ENCODE measurements around the gene AP3D1.
"Not testable (repeated sequence)": the region's sequence is repeated elsewhere in the genome, so short reads cannot be mapped to it uniquely, and the experiment has no call there.

Gene AP3D1

DNA sequence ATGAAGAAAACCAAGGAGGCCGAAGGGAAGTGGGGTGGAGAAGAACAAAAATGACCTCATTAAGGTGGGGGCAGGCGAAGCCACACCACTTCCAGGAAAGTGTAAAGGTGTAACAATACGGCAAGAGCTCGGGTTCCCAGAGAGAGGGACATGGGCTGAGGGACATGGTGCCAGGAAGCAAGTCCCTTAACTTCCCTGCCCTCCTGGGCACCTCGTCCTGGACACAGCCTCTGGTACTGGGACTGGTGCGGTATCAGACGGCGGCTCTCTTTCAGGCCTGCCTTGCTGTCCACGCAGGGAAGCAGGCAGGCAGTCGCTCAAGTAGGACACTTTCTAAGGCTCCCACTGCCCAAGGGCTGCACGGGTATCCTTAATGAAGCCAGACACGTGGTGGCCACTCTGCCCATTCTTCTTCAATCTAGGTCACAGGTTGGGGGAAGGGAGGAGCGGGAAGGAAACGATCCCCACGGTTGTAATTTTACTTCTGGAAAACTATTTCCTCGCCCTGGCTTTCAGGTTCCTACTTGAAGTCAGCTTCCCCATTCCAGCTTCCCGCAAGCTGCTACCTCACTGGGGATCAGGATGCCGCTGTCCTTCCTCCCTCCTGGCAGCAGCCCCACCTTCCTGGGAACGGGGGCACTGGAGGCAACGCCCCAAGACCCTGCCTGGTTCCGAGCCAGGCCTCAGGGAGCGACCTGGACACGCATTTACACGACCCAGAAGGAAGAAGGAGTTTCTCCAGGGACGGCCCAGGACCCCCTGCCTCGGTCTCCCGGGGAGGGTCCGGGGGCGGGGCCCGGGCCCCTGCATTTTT lies 1.2 kb downstream of the AP3D1 start:
- DNase-seq: no peak

DNA sequence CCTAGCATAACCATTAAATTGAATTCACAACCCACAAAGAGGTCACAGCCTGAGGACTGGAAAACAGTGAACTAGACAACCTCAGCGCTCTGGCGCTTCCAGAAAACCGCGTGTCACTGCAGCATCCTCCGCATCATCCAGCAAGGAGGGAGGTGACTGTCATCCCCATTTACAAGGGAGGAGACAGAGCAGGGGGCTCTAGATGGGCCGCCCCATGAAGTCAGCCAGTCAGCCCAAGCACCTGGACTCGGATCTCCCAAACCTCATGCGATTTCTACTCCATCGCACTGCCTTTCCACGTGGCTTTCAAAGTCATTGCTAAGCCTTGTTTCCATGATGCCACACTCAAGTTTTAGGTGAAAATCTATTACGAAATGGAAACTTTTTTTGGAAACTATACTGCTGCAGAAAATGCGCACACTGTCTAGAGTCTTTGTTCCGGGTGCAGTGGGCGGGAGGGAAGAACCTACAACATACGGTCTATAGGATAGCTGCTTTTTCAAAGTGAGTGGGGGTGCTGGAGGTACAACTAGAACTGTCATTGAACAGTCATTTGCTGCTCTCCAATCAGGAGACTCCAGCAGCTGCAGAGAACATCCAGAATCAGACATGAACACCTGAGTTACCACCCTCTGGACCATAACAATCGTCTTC lies 2.8 kb downstream of the AP3D1 start:
- no peak for DNase-seq

DNA sequence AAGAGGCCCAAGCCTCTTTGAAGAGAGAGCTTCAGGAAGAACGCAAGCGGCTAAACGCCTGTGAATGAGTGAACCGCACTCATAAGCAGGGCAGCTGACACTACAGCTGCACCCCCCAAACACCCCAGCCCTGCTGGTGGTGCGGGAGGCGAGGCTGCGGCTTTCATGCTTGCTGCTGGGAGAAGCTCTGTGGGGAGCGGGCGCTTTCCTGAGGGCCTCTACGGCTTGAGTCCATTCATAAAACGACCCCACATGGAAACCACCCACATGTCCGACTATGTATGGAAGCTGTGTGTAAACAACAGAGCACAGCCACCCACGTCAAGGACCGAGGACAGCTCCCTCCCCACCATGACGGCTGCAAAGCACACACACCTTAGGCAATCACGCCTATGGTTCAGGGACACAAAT lies 5.5 kb downstream of the AP3D1 start:
- no peak for DNase-seq

DNA sequence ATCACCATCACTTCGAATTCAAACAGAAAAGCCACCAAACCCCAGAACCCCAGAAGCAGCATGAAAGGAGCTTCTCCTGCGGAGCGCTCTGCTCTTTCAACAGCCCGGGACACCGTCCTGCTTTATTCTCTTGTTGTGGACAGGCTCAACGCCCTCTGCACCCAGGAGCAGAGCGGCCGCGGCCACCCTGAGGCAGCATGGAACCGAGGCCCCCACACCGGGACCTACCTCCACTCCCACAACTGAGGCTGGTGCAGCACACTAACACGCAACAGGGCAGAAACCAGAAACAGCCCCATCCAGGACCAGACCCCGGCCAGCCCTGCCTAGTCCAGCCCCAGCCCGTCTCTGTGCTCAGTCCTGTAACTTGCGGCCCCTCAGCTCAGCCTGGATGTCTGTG lies 7.2 kb downstream of the AP3D1 start:
- DNase-seq: no peak

DNA sequence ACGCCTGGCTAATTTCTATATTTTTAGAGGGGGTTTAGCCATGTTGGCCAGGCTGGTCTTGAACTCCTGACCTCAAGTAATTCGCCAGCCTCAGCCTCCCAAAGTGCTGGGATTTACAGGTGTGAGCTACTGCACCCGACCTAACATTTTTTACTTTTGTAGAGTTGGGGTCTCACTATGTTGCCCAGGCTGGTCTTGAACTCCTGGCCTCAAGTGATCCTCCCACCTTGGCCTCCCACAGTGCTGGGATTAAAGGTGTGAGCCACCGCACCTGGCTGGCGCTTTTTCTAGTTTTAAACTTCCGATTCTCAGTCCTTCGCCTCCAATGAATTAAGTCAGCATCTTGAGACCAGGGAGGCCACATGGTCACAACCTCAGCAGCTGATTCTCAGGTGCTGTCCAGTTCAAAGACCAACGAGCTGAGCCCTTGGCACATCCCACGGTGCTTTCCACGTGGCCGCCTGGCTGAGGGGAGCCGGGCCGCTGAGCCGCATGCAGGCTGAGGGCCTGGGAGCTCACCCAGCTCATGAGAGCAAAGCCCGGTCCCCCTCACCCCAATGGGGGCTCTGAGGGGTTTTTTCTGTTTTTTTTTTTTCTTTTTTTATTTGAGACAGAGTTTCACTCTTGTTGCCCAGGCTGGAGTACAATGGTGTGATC lies 9.1 kb downstream of the AP3D1 start:
- no peak for DNase-seq

DNA sequence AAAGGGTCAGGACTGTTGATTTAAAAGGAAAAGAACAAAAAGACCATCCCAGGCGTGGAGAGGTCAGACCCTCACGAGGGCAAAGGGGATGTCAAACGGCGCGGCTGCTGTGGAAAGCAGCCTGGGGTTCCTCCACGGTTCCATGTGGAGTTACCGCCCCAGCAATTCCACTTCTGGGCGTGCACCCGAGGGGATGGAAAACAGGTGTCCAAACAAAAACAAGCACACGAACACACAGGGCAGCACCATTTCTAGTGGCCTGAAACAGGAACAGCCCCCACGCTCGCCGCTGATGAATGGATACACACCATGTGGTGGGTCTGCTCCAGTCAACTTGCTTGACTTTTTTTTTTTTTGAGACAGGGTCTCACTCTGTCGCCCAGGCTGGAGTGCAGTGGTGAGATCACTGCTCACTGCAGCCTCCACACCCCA lies 11.2 kb downstream of the AP3D1 start:
- no peak for DNase-seq

DNA sequence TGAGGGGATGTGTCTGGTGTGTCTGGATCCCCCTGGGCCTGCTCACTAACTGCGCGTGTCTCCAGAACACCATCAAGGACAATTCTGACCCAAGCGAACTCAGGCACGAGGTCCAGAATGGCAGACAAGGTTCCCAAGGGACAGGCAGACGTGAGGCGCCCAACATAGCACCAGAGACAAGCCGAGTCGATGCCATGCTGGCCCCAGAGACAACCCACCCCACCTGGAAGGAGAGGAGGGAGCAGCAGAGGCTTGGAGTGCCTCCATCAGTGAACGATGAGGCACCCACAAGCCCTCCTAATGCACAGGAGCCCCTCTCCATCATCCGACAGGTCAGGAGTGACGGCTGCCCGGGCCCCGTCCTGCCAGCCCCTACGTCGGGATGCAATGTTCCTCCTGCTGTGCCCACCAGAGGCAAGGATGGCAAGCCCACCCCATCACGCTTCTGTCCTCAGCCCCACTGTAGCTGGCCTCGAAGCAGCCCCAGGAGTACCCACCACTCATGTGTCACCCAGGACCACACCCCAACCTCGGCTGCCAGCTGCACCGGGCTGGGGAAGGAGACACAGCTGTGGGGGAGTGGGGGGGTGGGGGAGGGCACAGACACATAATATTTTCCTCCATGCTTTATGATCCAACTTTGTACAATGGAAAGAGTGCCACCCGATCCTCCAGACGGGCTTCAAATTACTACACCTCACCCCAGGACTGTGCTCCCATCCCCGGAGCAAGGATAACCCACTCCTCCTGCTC lies 11.8 kb downstream of the AP3D1 start:
- DNase-seq: no peak

DNA sequence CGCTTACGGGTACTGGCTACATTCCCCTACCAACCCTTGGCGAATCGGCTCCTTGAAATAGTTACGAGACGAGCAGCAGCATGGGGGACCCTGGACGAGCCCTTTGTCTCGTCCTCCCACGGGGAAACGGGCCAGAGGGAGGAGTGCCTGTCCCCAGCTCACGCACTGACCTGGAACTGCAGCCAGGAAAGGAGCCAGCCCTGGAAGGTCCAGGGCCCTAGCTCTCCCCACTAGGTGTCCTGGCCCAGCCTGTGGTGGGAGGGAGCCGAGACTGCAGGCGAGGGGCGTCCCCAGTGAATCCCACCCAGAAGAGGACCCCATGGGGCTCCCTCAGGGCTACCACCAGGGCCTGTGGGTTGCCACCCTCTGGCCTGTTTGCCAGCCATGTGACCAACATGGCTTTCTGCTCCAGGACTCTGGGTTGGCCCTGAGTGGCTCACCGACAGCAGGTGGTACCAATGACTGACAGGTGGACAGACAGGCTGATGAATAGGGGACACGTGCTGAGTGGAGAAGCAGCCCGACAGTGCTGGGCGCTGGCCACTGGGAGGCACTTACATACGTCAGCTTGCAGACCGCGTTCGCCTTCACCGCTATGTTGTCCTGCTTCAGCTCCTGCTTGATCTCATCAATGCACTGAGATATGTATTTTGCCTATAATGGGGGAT lies 13.2 kb downstream of the AP3D1 start:
- no peak for DNase-seq

DNA sequence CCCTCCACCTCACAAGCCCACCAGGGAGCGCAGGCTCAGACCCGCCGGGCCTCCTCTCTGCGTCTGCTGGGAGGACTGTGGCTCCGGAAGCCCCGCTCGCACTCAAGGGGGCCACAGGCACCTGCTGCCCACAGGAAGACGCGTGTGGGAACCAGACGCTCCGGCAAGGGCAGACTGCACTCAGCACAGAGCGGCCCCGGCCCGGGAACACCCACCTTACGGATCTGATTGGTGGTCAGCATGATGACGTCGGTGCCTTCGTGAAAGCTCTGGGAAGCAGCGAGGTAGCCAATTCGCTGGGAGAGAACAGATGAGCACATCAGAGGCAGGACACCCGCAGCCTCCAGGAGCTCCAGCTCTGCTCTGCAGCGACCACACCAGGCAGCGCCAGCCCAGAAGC lies 14.6 kb downstream of the AP3D1 start:
- no peak for DNase-seq

DNA sequence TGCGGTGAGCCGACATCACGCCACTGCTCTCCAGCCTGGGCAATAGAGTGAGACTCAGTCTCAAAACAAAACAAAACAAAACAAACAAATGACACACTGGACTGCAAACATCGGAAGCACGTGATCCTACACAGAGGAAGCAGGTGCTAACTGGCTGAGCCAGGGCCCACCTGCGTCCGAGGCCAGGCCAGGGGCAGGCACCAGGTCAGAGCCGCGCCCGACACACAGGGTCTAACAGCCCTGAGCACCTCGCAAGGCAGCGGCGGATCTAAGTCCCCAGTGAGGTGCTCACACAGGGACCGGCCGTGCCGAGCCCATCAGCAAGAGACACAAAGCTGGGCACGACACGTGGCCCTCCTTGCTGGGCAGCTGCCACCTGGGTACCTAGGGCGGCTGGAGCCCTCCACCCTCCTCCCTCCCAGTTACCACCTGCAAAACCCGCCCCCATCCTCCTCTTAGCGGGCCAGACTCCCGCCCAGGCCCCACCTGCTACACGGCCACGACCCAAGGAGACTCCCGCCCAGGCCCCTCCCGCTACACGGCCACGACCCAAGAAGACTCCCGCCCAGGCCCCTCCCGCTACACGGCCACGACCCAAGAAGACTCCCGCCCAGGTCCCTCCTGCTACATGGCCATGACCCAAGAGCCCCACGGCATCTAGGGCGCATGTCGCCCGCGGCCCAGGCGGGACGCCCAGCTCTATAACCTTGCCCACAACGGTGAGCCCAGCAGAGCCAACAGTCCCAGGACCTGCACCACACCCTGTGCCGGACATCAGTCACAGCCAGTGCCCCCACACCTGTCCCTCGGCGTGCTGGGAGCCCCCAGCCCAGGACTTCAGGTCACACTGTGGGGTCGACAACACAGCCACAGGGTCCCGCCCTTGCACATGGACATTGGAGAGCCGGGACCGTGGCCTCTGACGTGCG lies 15.6 kb downstream of the AP3D1 start:
- DNase-seq: no peak

DNA sequence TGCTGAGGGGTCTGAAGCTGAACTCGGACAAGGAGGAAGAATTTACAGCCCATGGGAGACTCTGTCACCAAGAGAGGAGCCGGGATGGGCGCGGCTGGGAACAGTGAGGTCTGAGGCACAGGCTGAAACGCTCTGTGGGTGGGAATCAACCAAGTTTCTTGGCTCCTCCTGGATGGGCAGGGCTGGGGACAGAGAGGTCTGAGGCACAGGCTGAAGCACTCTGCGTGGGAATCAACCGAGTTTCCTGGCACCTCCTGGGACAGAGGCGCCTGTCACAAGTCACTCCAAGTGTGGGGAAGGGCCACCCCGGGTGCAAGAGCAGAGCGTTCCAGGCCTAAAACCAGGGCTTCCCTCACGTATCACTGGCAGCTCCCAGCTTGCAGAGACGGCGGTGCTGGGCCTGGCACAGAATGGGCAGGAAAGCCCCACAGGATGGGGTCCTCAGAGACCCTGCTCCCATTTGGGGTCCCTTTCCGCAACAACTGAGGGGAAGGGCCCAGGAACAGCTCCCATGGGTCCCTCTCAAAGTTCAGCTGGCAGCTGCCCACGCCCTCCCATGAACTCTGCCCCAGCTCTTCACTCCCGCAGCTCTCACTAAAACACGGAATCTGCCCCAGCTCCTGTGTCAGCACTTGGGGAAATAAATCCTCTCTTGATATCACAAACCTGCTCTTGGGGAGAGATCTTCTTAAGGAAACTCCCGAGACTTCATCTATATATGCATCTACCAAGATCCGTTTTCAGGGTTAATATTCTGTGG lies 18.5 kb downstream of the AP3D1 start:
- no peak for DNase-seq

DNA sequence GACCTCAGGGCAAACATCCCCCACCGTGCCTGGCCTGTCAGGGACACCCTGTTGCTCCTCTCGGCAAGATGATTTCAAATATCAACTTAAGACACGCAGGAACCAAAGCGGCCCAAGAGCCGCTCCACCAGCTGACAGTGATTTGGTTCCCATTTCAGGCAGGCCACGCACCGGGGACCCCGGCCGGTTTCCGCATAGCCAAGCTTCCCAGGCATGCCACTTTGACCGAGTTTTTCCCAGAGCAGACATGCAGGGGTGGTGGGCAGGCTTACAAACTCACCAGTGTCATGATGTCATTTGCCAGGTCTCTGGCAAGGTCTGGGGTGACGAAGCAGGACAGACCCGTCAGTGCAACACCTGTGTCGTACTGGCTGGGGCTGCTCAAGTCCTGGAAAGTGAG lies 19.2 kb downstream of the AP3D1 start:
- no peak for DNase-seq

DNA sequence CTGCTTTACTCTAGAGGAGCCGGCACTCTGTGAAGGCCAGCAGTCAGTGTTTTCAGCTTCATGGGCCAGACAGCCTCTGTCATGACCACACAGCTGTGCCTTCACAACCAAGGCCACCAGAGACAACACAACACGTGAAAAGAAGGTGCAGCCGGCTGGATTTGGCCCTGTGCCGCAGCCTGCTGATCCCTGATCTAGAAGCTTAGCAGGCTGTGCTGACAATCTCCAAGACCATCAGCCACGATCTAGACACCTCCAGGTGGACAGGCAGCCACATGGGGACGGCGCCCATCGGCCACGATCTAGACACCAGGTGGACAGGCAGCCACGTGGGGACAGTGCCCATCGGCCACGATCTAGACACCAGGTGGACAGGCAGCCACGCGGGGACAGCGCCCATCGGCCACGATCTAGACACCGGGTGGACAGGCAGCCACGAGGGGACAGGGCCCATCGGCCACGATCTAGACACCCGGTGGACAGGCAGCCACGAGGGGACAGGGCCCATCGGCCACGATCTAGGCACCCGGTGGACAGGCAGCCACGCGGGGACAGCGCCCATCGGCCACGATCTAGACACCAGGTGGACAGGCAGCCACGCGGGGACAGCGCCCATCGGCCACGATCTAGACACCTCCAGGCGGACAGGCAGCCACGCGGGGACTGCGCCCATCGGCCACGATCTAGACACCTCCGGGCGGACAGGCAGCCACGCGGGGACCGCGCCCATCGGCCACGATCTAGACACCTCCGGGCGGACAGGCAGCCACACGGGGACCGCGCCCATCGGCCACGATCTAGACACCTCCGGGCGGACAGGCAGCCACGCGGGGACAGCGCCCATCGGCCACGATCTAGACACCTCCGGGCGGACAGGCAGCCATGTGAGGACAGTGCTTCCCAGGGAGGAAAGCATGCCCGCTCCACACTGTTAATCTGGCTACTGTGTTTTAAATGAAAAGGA lies 20.1 kb downstream of the AP3D1 start:
- not testable (repeated sequence) for DNase-seq

DNA sequence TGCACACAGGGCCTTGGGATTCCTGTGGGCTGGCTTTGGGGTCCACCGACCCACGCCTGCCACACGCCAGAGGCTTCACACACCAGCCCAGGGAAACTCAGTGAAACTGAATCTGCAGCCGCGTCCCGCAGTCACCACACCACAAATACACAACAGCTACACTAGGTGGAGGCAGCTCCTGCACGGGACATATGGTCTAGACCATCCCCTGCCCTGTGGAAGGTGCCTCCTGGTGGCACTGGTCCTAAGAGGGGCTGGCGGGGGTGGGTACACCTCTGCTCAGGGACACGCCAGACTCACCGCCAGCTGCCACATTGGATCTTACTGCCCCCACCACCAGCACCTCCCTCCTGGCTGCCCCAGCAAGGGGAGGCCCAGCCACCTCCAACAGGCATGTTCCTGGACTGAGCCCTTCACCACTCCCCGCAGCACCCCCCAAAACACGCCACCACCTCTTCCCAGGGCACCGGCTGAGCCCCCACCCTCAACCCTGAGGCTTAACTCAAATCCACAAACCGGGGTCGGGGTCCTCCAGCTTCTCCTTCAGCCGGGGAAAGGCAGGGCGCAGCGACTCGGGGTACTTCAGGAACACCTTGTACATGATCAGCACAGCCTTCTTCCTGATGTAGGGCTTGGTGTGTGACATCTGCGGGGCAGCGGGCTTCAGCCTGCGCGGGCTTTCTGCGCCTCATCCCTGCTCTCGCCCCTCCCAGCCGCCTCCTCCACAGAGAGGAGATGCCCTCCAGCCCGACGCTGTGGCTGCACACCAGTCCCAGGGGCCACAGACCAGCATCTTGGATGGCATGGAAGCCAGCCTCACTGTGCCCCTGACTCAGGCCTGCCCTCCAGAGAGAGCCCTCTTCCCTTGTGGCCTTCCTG lies 21.2 kb downstream of the AP3D1 start:
- no peak for DNase-seq

DNA sequence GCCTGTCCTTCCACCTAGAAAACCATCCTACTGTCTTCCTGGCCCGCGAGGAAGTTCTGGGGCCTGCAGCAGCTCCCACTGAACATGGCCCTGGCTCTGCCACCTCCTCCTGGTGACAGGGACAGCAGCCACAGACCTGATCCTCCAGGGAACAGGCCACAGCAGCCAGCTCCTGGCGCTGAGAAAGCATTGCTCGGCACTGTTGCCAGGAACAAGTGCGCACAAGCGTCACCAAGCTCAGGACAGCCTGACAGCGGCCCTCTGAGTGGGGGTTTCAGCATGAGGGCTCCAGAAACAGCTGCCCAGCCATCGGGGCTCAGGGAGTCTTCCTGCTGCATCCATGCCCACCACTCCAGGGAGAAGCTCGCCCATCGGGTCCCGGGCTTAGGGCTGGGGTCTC lies 21.9 kb downstream of the AP3D1 start:
- DNase-seq: no peak

DNA sequence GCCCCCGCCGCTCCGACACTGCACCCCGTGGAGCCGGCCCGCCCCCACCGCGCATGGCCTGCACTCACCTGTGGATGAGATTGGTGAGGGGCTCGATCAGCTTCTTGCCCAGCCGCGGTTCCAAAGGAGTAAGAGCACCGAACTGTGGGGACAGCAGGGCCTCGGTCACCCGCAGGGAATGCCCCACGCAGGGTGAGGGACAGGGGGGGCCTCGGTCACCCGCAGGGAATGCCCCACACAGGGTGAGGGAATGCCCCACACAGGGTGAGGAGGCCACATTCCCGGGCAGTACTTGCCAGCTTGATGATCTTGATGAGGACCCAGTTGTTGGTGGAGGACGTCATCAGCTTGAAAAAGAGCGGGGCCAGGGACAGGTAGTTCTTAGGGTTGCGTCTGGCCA lies 22.3 kb downstream of the AP3D1 start:
- no peak for DNase-seq

DNA sequence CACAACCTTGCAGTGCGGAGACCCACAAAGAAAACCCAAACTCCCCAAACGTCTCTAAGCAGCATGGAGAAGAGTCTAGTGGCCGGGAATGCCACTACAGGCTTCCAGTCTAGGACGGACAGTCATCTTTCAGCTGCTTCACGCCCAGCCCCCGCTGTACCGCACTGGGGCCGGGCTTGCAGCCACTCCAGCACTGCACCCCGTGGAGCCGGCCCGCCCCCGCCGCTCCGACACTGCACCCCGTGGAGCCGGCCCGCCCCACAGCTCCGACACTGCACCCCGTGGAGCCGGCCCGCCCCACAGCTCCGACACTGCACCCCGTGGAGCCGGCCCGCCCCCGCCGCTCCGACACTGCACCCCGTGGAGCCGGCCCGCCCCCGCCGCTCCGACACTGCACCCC lies 23.1 kb downstream of the AP3D1 start:
- not testable (repeated sequence) for DNase-seq

DNA sequence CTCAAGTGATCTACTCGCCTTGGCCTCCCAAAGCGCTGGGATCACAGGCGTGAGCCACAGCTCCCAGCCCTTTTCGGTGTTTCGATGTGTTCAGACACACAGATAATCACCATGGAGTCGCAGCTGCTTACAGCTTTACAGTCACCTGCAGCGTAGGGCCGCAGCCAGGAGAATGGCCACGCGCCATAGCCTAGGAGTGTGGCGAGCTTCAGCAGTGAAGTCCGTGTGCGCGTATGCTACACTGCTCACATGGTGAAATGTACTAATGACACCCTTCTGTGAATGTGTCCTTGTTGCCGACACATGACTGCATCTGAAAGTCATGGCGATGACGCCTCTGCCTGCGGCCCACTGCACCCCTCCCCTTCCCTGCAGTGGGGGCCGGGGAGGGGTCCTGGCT lies 23.6 kb downstream of the AP3D1 start:
- DNase-seq: no peak

All from amniotic stem cell (primary cell).